Thoracic aorta (tissue), 2 donors: ENCODE measurements around the gene NPM1. TPM values are rescaled to one million over a fixed set of nuclear protein-coding genes. Genes with fewer than 3 reads are reported as not detected.

Experiments used
- ATAC-seq: fragments of 150-250 bp; one replicate; pipeline ENCODE4 v1.8.0; 2017; ENCODE audit warnings: low read depth; ENCODE audit not compliant: insufficient number of reproducible peaks, low FRiP score
- DNase-seq: peaks from one replicate; pipeline ENCODE4 v3.0.0-alpha.2; 2020; ENCODE audit warnings: low spot score
- H3K27ac ChIP-seq, 2 donors: fragments of 200-600 bp; sonication (generic); 1 replicate in 1 of 2; 2 replicates in 1 of 2; pipeline ENCODE4 v1.5.1; 2016; ENCODE audit warnings: mild to moderate bottlenecking in 2 of 2, moderate library complexity in 2 of 2
- H3K27me3 ChIP-seq: fragments of 200-600 bp; sonication (generic); replicated peaks from 2 replicates; pipeline ENCODE4 v1.6.0; 2016; ENCODE audit warnings: mild to moderate bottlenecking; ENCODE audit not compliant: insufficient read depth
- H3K36me3 ChIP-seq: fragments of 200-600 bp; sonication (generic); one replicate; pipeline ENCODE4 v1.5.1; 2016
- H3K4me1 ChIP-seq, 2 donors: fragments of 200-600 bp; sonication (generic); 1 replicate in 1 of 2; 2 replicates in 1 of 2; pipeline versions ENCODE4 v1.5.1 to v1.6.0; 2016; ENCODE audit warnings: low read depth in 2 of 2, mild to moderate bottlenecking in 1 of 2; ENCODE audit not compliant: control insufficient read depth in 1 of 2
- H3K4me3 ChIP-seq: fragments of 200-600 bp; sonication (generic); 2 replicates; pipeline ENCODE4 v1.5.1; 2016; ENCODE audit warnings: mild to moderate bottlenecking
- H3K9me3 ChIP-seq: fragments of 200-600 bp; sonication (generic); 2 replicates; pipeline ENCODE4 v1.5.1; 2016
- CTCF ChIP-seq: fragments of 200-600 bp; sonication (generic); IDR thresholded peaks from one replicate; pipeline ENCODE4 v1.5.1; 2019; ENCODE audit warnings: antibody characterized with exemption
- total RNA-seq, 2 donors: library from RNA; depleted of rRNA; stranded (reverse); fragments of >200 nt; gene quantifications; one replicate each; pipeline versions ENCODE4 v1.1.0 to v1.2.3, GENCODE V29; 2016

Gene NPM1
- total RNA-seq, 2 donors from 2014 or later = 453 to 1,895 TPM

- Histone ChIP-seq H3K4me3 (peak overlapping the region; percentile 86), H3K27ac (peak overlapping the region; percentile 55 to 80), H3K4me1 (peaks cover 22 to 25% of the 10 kb centered on the region in 2 donors), H3K36me3 (peaks cover 7% of the 10 kb centered on the region), H3K9me3 (no peaks in the 10 kb centered on the region), H3K27me3 (no peaks in the 10 kb centered on the region)
- DNase-seq (no peak), ATAC-seq (no peak)
- TF ChIP-seq CTCF = no peak
Observed at GRCh38 chr5:171386861-171387344, 746 bp upstream of the NPM1 start.

- no peaks in the 10 kb centered on the region for H3K27me3 ChIP-seq
- H3K36me3 ChIP-seq = peaks cover 17% of the 10 kb centered on the region
- peaks cover 25% of the 10 kb centered on the region in 2 donors for H3K4me1 ChIP-seq
- peak; percentile 37 for ATAC-seq
- peak; percentile 9 for DNase-seq
- H3K9me3 ChIP-seq = no peaks in the 10 kb centered on the region
- H3K27ac ChIP-seq = peak overlapping the region; percentile 80 to 81
- no peak for TF ChIP-seq CTCF
- peak overlapping the region; percentile 86 for H3K4me3 ChIP-seq
Observed at GRCh38 chr5:171387970-171388815, 544 bp downstream of the NPM1 start.

GRCh38 chr5:171388816-171389168, 1.1 kb downstream of the NPM1 start:
- no peaks in the 10 kb centered on the region for H3K9me3 ChIP-seq
- H3K27me3 ChIP-seq = no peaks in the 10 kb centered on the region
- ATAC-seq = no peak
- no peak for TF ChIP-seq CTCF
- peak overlapping the region; percentile 86 for H3K4me3 ChIP-seq
- H3K4me1 ChIP-seq = peaks cover 25% of the 10 kb centered on the region in 2 donors
- H3K27ac ChIP-seq = peak overlapping the region in 1 of 2 donors; percentile 80
- DNase-seq = no peak
- H3K36me3 ChIP-seq = peaks cover 17% of the 10 kb centered on the region

- no peak for TF ChIP-seq CTCF
- Histone ChIP-seq H3K27ac (no peak overlapping the region), H3K9me3 (no peaks in the 10 kb centered on the region), H3K4me3 (no peak overlapping the region), H3K4me1 (peaks cover 25% of the 10 kb centered on the region in 2 donors), H3K36me3 (peaks cover 17% of the 10 kb centered on the region), H3K27me3 (no peaks in the 10 kb centered on the region)
- ATAC-seq (no peak), DNase-seq (no peak)
Observed at GRCh38 chr5:171390883-171391677, 3.4 kb downstream of the NPM1 start.

- no peaks in the 10 kb centered on the region for H3K9me3 ChIP-seq
- peaks cover 25% of the 10 kb centered on the region in 2 donors for H3K4me1 ChIP-seq
- DNase-seq (no peak), ATAC-seq (no peak)
- H3K27me3 ChIP-seq = no peaks in the 10 kb centered on the region
- no peak for TF ChIP-seq CTCF
- peaks cover 23% of the 10 kb centered on the region for H3K36me3 ChIP-seq
- no peak overlapping the region for H3K27ac ChIP-seq
- no peak overlapping the region for H3K4me3 ChIP-seq
Observed at GRCh38 chr5:171391996-171392577, 4.4 kb downstream of the NPM1 start.
